PC-3 (cell line): ENCODE data around the gene RPTN. TPM values are rescaled to one million over a fixed set of nuclear protein-coding genes. Genes with fewer than 3 reads are reported as not detected.

Experiments used
- ATAC-seq: fragments of 200-7000 bp; cut with Tn5 transposase; 2 replicates; pipeline ENCODE4 v1.9.1; 2020; ENCODE audit warnings: mild to moderate bottlenecking, moderate library complexity
- BruUV-seq: library from RNA; stranded (reverse); fragments of 400-500 nt; replicated peaks from 2 replicates; lab custom pipeline; 2021; lab: Mats Ljungman, UMichigan
- CTCF ChIA-PET: fragments of 300-600 bp; sonication (Branson Sonifier 250); formaldehyde crosslinking; loops from one replicate; lab custom pipeline; 2022; ENCODE audit warnings: antibody characterized with exemption; lab: Charles Lee
- POLR2A ChIA-PET: fragments of 300-600 bp; sonication (Branson Sonifier 250); formaldehyde crosslinking; loops from one replicate; lab custom pipeline; 2022; ENCODE audit warnings: antibody characterized with exemption; ENCODE audit not compliant: unreplicated experiment; lab: Charles Lee
- DNase-seq: peaks from one replicate; pipeline ENCODE4 v3.0.0-alpha.2; 2015
- H2AFZ ChIP-seq: fragments of 300-600 bp; sonication (generic); 2 replicates; pipeline ENCODE4 v1.6.0; 2016; ENCODE audit warnings: antibody characterized with exemption, low read length
- H3F3A ChIP-seq: fragments of 300-600 bp; sonication (generic); one replicate; pipeline ENCODE4 v1.6.0; 2017; ENCODE audit warnings: antibody characterized with exemption, low read length, control low read depth, mild to moderate bottlenecking; ENCODE audit not compliant: unreplicated experiment
- H3K27ac ChIP-seq: fragments of 300-600 bp; sonication (generic); 2 replicates; pipeline ENCODE4 v1.5.1; 2016; ENCODE audit warnings: mild to moderate bottlenecking, low read length
- H3K27me3 ChIP-seq: fragments of 300-600 bp; sonication (generic); 2 replicates; pipeline ENCODE4 v1.6.1; 2016; ENCODE audit warnings: low read length, mixed read lengths
- H3K36me3 ChIP-seq: fragments of 300-600 bp; sonication (generic); 2 replicates; pipeline ENCODE4 v1.6.1; 2016; ENCODE audit warnings: low read depth, mixed run types, low read length, mixed read lengths
- H3K4me1 ChIP-seq: fragments of 300-600 bp; sonication (generic); 2 replicates; pipeline ENCODE4 v1.5.1; 2016; ENCODE audit warnings: low read length; ENCODE audit not compliant: insufficient read depth
- H3K4me2 ChIP-seq: fragments of 300-600 bp; sonication (generic); 2 replicates; pipeline ENCODE4 v1.6.0; 2016; ENCODE audit warnings: low read length
- H3K4me3 ChIP-seq: fragments of 300-600 bp; sonication (generic); 2 replicates; pipeline ENCODE4 v1.5.1; 2016; ENCODE audit warnings: mild to moderate bottlenecking, low read length, mixed read lengths
- H3K79me2 ChIP-seq: fragments of 300-600 bp; sonication (generic); 2 replicates; pipeline ENCODE4 v1.6.1; 2017; ENCODE audit warnings: low read length, mixed read lengths
- H3K9ac ChIP-seq: fragments of 300-600 bp; sonication (generic); 2 replicates; pipeline ENCODE4 v1.6.0; 2016; ENCODE audit warnings: mild to moderate bottlenecking, low read length
- H3K9me2 ChIP-seq: fragments of 300-600 bp; sonication (generic); replicated peaks from 2 replicates; pipeline ENCODE4 v1.6.1; 2016; ENCODE audit warnings: mixed run types, low read length, mixed read lengths
- H3K9me3 ChIP-seq: fragments of 300-600 bp; sonication (generic); 2 replicates; pipeline ENCODE4 v1.6.1; 2016; ENCODE audit warnings: low read length, mixed read lengths
- H4K20me1 ChIP-seq: fragments of 300-600 bp; sonication (generic); 2 replicates; pipeline ENCODE4 v1.6.1; 2016; ENCODE audit warnings: low read length, mixed read lengths
- CTCF ChIP-seq: fragments of 300-600 bp; sonication (generic); conservative IDR thresholded peaks from 2 replicates; pipeline ENCODE4 v1.5.1; 2017; ENCODE audit warnings: antibody characterized with exemption, low read depth, mild to moderate bottlenecking, low read length
- EZH2 ChIP-seq: fragments of 300-600 bp; sonication (generic); IDR thresholded peaks from one replicate; pipeline ENCODE4 v1.6.1; 2017; ENCODE audit warnings: antibody characterized with exemption, mild to moderate bottlenecking, low read length; ENCODE audit not compliant: unreplicated experiment
- EZH2phosphoT487 ChIP-seq: fragments of 300-600 bp; sonication (generic); IDR thresholded peaks from 2 replicates; pipeline ENCODE4 v1.6.1; 2018; ENCODE audit warnings: mild to moderate bottlenecking, antibody characterized with exemption, low read length, borderline replicate concordance
- intact Hi-C: fragments of 100-400 bp; cut with micrococcal nuclease; formaldehyde crosslinking; loops from 2 replicates; pipeline ENCODE4 v1.9.0; 2023
- total RNA-seq: library from RNA; depleted of rRNA; stranded (reverse); fragments of >200 nt; gene quantifications from 2 replicates; pipeline ENCODE4 v1.2.3, GENCODE V29; 2014

The RPTN gene
- total RNA-seq, 1 experiment from 2014 or later, result not detected

GRCh38 chr1:152179566-152179965 is 20.5 kb upstream of the RPTN start:
- no peak overlapping the region for H3K4me3 ChIP-seq
- peaks cover 11% of the 10 kb centered on the region for H3K4me1 ChIP-seq
- no peak overlapping the region for H3K4me2 ChIP-seq
- no peaks in the 10 kb centered on the region for H3K27me3 ChIP-seq
- H2AFZ ChIP-seq, result no peak overlapping the region
- H3K79me2 ChIP-seq, result no peaks in the 10 kb centered on the region
- no peak overlapping the region for H3K9ac ChIP-seq
- no peaks in the 10 kb centered on the region for H3K9me2 ChIP-seq
- CTCF ChIA-PET, result interaction anchor here (0.7 kb wide), 1 partner anchor 20 kb away, joined by 5 read pairs; no protein-coding TSS in a partner anchor
- H4K20me1 ChIP-seq, result no peaks in the 10 kb centered on the region
- ATAC-seq (no peak), DNase-seq (no peak)
- POLR2A ChIA-PET, result no interaction called here
- no peak for TF ChIP-seq EZH2phosphoT487
- no peak for TF ChIP-seq EZH2
- TF ChIP-seq CTCF, result no peak
- intact Hi-C loops, result no loop called here
- H3F3A ChIP-seq, result no peaks in the 10 kb centered on the region
- no peak overlapping the region for H3K27ac ChIP-seq
- no peaks in the 10 kb centered on the region for H3K9me3 ChIP-seq
- H3K36me3 ChIP-seq, result no peaks in the 10 kb centered on the region
- no TSS peak for BruUV-seq

GRCh38 chr1:152170287-152170905 is 11.4 kb upstream of the RPTN start:
- H4K20me1 ChIP-seq, result no peaks in the 10 kb centered on the region
- no peaks in the 10 kb centered on the region for H3K79me2 ChIP-seq
- H2AFZ ChIP-seq, result no peak overlapping the region
- DNase-seq (no peak), ATAC-seq (no peak)
- peaks cover 24% of the 10 kb centered on the region for H3K27me3 ChIP-seq
- no peak overlapping the region for H3K4me3 ChIP-seq
- BruUV-seq, result no TSS peak
- no peak overlapping the region for H3K27ac ChIP-seq
- no peaks in the 10 kb centered on the region for H3K9me2 ChIP-seq
- intact Hi-C loops, result no loop called here
- no peak overlapping the region for H3K4me2 ChIP-seq
- H3K4me1 ChIP-seq, result 0 out of 2 replicates have a peak, but pooled peaks cover 5% of the 10 kb centered on the region
- no peak overlapping the region for H3K9ac ChIP-seq
- H3K9me3 ChIP-seq, result no peaks in the 10 kb centered on the region
- no peaks in the 10 kb centered on the region for H3K36me3 ChIP-seq
- CTCF ChIA-PET, result no interaction called here
- TF ChIP-seq EZH2phosphoT487 (no peak), CTCF (no peak), EZH2 (no peak)
- POLR2A ChIA-PET, result no interaction called here
- no peaks in the 10 kb centered on the region for H3F3A ChIP-seq

- no peak for DNase-seq
- no peaks in the 10 kb centered on the region for H3K79me2 ChIP-seq
- BruUV-seq, result no TSS peak
- CTCF ChIA-PET, result no interaction called here
- H2AFZ ChIP-seq, result no peak overlapping the region
- H3F3A ChIP-seq, result no peaks in the 10 kb centered on the region
- POLR2A ChIA-PET, result no interaction called here
- intact Hi-C loops, result no loop called here
- H3K27ac ChIP-seq, result no peak overlapping the region
- no peaks in the 10 kb centered on the region for H3K9me3 ChIP-seq
- H4K20me1 ChIP-seq, result no peaks in the 10 kb centered on the region
- no peak overlapping the region for H3K9ac ChIP-seq
- ATAC-seq, result no peak
- H3K4me1 ChIP-seq, result peaks cover 11% of the 10 kb centered on the region; the same call in 1 of the 2 replicates
- peaks cover 24% of the 10 kb centered on the region for H3K27me3 ChIP-seq
- no peak overlapping the region for H3K4me3 ChIP-seq
- H3K9me2 ChIP-seq, result no peaks in the 10 kb centered on the region
- TF ChIP-seq EZH2, result no peak
- no peak for TF ChIP-seq EZH2phosphoT487
- TF ChIP-seq CTCF, result no peak
- no peak overlapping the region for H3K4me2 ChIP-seq
- no peaks in the 10 kb centered on the region for H3K36me3 ChIP-seq
Measured at GRCh38 chr1:152169366-152170025, 10.5 kb upstream of the RPTN start.
